Loucy (cell line): ENCODE data around the gene ANKRD10.

ENCODE experiments used
- H2AFZ ChIP-seq: fragments of 200-600 bp; sonication (generic); 2 replicates; pipeline ENCODE4 v1.6.0; 2016; ENCODE audit warnings: antibody characterized with exemption, mild to moderate bottlenecking, low read length, moderate library complexity
- H3F3A ChIP-seq: fragments of 200-600 bp; 2 replicates; pipeline ENCODE4 v1.6.0; 2016; ENCODE audit warnings: antibody characterized with exemption, low read depth, mild to moderate bottlenecking
- H3K27me3 ChIP-seq: fragments of 200-600 bp; sonication (generic); 2 replicates; pipeline ENCODE4 v1.6.1; 2014; ENCODE audit warnings: low read length, mild to moderate bottlenecking; ENCODE audit not compliant: insufficient read depth, poor library complexity, severe bottlenecking
- H3K36me3 ChIP-seq: fragments of 200-600 bp; sonication (generic); 2 replicates; pipeline ENCODE4 v1.6.1; 2016; ENCODE audit warnings: low read length; ENCODE audit not compliant: insufficient read depth
- H3K4me1 ChIP-seq: fragments of 200-600 bp; sonication (generic); 2 replicates; pipeline ENCODE4 v1.5.1; 2014; ENCODE audit warnings: low read length, mild to moderate bottlenecking; ENCODE audit not compliant: insufficient read depth, poor library complexity, severe bottlenecking
- H3K4me2 ChIP-seq: fragments of 200-600 bp; sonication (generic); 2 replicates; pipeline ENCODE4 v1.6.0; 2014; ENCODE audit warnings: antibody characterized with exemption, low read length, low read depth, mild to moderate bottlenecking; ENCODE audit not compliant: poor library complexity, severe bottlenecking
- H3K4me3 ChIP-seq: fragments of 200-600 bp; sonication (generic); 2 replicates; pipeline ENCODE4 v1.5.1; 2014; ENCODE audit warnings: low read length, mild to moderate bottlenecking, mixed read lengths; ENCODE audit not compliant: poor library complexity, severe bottlenecking
- H3K79me2 ChIP-seq: fragments of 200-600 bp; sonication (generic); 2 replicates; pipeline ENCODE4 v1.6.1; 2014; ENCODE audit warnings: low read length; ENCODE audit not compliant: insufficient read depth
- H3K9ac ChIP-seq: fragments of 200-600 bp; sonication (generic); 2 replicates; pipeline ENCODE4 v1.6.0; 2014; ENCODE audit warnings: mild to moderate bottlenecking, low read depth, low read length, moderate library complexity; ENCODE audit not compliant: poor library complexity, severe bottlenecking
- H3K9me2 ChIP-seq: fragments of 200-600 bp; sonication (generic); replicated peaks from 2 replicates; pipeline ENCODE4 v1.6.1; 2016; ENCODE audit warnings: low read depth, low read length, mixed read lengths
- H3K9me3 ChIP-seq: fragments of 200-600 bp; sonication (generic); 2 replicates; pipeline ENCODE4 v1.6.1; 2014; ENCODE audit warnings: mild to moderate bottlenecking, antibody characterized with exemption, low read length, low read depth; ENCODE audit not compliant: insufficient read depth
- H4K20me1 ChIP-seq: fragments of 200-600 bp; sonication (generic); 2 replicates; pipeline ENCODE4 v1.6.0; 2014; ENCODE audit warnings: antibody characterized with exemption, low read length, mild to moderate bottlenecking; ENCODE audit not compliant: insufficient read depth, poor library complexity, severe bottlenecking
- EZH2phosphoT487 ChIP-seq: fragments of 200-600 bp; IDR thresholded peaks from 2 replicates; pipeline ENCODE4 v1.6.1; 2018; ENCODE audit warnings: antibody characterized with exemption, mild to moderate bottlenecking, moderate library complexity, borderline replicate concordance
- TF ChIP-seq, protein P1 (sequence below): fragments of 200-600 bp; sonication (generic); conservative IDR thresholded peaks from 2 replicates; pipeline ENCODE4 v1.5.1; 2014; ENCODE audit warnings: mild to moderate bottlenecking, antibody characterized with exemption, low read length

The ANKRD10 gene

DNA sequence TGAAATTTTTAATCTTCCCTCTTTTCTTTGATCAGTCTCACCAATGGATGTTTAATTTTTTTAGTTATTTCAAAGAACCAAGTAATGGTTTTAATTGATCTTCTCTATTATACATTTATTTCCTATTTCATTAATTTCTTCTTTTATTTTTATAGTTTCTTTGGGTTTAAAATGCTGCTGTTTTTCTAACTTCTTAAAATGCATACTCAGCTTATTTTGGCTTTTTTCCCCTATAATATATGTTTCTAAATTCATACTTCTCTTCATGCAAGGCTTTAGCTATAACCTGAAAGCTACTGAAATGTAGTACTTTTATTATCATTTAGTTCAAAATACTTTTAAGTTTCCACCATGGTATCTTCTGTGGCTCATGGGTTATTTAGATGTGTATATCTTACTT lies 53.9 kb downstream of the ANKRD10 start:
- Histone ChIP-seq H3K79me2 (no peaks in the 10 kb centered on the region), H3F3A (no peaks in the 10 kb centered on the region), H3K4me3 (no peak overlapping the region), H3K36me3 (no peaks in the 10 kb centered on the region), H4K20me1 (no peaks in the 10 kb centered on the region), H3K9me2 (no peaks in the 10 kb centered on the region), H2AFZ (no peak overlapping the region), H3K27me3 (no peaks in the 10 kb centered on the region), H3K9ac (no peak overlapping the region), H3K4me2 (no peak overlapping the region), H3K4me1 (no peaks in the 10 kb centered on the region), H3K9me3 (peaks cover 13% of the 10 kb centered on the region)
- TF ChIP-seq, protein P1, sequence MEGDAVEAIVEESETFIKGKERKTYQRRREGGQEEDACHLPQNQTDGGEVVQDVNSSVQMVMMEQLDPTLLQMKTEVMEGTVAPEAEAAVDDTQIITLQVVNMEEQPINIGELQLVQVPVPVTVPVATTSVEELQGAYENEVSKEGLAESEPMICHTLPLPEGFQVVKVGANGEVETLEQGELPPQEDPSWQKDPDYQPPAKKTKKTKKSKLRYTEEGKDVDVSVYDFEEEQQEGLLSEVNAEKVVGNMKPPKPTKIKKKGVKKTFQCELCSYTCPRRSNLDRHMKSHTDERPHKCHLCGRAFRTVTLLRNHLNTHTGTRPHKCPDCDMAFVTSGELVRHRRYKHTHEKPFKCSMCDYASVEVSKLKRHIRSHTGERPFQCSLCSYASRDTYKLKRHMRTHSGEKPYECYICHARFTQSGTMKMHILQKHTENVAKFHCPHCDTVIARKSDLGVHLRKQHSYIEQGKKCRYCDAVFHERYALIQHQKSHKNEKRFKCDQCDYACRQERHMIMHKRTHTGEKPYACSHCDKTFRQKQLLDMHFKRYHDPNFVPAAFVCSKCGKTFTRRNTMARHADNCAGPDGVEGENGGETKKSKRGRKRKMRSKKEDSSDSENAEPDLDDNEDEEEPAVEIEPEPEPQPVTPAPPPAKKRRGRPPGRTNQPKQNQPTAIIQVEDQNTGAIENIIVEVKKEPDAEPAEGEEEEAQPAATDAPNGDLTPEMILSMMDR, result no peak
- TF ChIP-seq EZH2phosphoT487, result no peak

DNA sequence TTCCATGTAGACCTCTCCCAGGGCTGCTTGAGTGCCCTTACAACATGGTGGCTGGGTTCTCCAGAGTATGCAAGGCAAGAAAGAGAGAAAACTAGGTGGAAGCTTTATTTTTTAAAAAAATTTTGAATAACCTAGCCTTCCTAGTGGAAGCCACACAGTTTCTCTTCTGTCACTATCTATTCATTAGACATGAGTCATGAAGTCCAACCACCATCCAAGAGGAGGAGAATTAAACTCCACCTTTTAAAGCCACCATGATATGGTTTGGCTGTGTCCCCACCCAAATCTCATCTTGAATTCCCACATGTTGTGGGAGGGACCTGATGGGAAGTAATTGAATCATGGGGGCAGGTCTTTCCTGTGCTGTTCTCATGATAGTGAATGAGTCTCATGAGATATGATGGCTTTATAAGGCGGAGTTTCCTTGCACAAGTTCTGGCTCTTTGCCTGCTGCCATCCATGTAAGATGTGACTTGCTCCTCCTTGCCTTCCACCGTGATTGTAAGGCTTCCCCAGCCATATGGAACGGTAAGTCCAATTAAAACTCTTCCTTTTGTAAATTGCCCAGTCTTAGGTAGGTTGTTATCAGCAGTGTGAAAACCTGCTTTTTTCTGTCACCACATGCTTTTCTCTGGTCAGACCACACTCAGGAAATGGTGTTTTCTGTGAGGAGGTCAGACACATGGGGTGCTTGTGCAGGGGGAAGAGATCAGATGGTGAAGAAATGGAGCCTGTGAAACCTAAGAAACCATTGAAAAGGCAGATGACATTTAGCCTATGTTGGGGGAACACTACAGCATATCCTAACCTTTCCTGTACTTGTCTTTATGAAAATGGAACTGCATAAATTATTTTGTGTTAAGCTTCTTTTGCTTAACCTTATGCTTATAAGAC lies 57.7 kb downstream of the ANKRD10 start:
- Histone ChIP-seq H3K4me2 (no peak overlapping the region), H3K4me1 (no peaks in the 10 kb centered on the region), H3K4me3 (no peak overlapping the region), H3K79me2 (no peaks in the 10 kb centered on the region), H3K9me3 (peaks cover 13% of the 10 kb centered on the region), H3K27me3 (no peaks in the 10 kb centered on the region), H2AFZ (no peak overlapping the region), H3K36me3 (no peaks in the 10 kb centered on the region), H3K9ac (no peak overlapping the region), H4K20me1 (no peaks in the 10 kb centered on the region), H3F3A (no peaks in the 10 kb centered on the region), H3K9me2 (no peaks in the 10 kb centered on the region)
- no peak for TF ChIP-seq EZH2phosphoT487
- TF ChIP-seq, protein P1, result no peak

DNA sequence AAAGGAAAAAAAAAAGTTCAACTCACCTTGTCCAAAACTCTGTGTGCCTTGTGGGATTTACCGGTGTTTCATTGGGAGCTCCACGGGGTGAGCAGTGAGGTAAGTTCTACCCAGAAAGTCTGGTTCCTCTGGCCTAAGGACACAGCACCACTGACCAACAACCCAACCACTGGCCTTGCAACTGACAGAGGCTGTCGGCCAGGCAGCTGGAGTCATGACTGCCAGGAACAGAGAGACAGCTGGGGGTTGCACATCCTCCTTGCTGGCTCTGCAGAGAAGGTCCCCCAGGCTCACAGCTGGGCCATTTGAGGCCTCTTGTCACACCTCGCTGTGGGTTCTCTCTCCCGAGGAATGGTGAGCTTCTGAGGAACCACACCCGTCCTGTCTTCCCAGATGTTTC lies 59.5 kb downstream of the ANKRD10 start:
- Histone ChIP-seq H3K4me1 (no peaks in the 10 kb centered on the region), H4K20me1 (no peaks in the 10 kb centered on the region), H3K9ac (no peak overlapping the region), H3K36me3 (no peaks in the 10 kb centered on the region), H2AFZ (no peak overlapping the region), H3K4me3 (no peak overlapping the region), H3K27me3 (no peaks in the 10 kb centered on the region), H3K79me2 (no peaks in the 10 kb centered on the region), H3K9me3 (peaks cover 13% of the 10 kb centered on the region), H3K9me2 (no peaks in the 10 kb centered on the region), H3F3A (no peaks in the 10 kb centered on the region), H3K4me2 (no peak overlapping the region)
- TF ChIP-seq, protein P1, result no peak
- TF ChIP-seq EZH2phosphoT487, result no peak
